ENCODE data around the gene SEMA6B. TPM values are rescaled to one million over a fixed set of nuclear protein-coding genes. Genes with fewer than 3 reads are reported as not detected.
"Not testable (repeated sequence)": the region's sequence is repeated elsewhere in the genome, so short reads cannot be mapped to it uniquely, and the experiment has no call there.

The SEMA6B gene, protein sequence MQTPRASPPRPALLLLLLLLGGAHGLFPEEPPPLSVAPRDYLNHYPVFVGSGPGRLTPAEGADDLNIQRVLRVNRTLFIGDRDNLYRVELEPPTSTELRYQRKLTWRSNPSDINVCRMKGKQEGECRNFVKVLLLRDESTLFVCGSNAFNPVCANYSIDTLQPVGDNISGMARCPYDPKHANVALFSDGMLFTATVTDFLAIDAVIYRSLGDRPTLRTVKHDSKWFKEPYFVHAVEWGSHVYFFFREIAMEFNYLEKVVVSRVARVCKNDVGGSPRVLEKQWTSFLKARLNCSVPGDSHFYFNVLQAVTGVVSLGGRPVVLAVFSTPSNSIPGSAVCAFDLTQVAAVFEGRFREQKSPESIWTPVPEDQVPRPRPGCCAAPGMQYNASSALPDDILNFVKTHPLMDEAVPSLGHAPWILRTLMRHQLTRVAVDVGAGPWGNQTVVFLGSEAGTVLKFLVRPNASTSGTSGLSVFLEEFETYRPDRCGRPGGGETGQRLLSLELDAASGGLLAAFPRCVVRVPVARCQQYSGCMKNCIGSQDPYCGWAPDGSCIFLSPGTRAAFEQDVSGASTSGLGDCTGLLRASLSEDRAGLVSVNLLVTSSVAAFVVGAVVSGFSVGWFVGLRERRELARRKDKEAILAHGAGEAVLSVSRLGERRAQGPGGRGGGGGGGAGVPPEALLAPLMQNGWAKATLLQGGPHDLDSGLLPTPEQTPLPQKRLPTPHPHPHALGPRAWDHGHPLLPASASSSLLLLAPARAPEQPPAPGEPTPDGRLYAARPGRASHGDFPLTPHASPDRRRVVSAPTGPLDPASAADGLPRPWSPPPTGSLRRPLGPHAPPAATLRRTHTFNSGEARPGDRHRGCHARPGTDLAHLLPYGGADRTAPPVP
- 10 to 100 TPM in 11 of 12 donors, not detected in 1; 22.4 to 71.3 (median 41.1) TPM for polyA plus RNA-seq (ENCODE audit: insufficient read length in 12 of 12)
- long read RNA-seq, donor 1, partial matches to known transcripts, result 0 of 11 reads
- long read RNA-seq, donor 1, other reads (novel, unspliced or antisense), result 11 of 11 reads
- long read RNA-seq, donor 2, partial matches to known transcripts, result 6 of 6 reads
- long read RNA-seq, donor 2, other reads (novel, unspliced or antisense), result 0 of 6 reads
- long read RNA-seq, donor 3, result 0 reads
- long read RNA-seq, donor 4, result 0 reads
- long read RNA-seq, donor 5, partial matches to known transcripts, result 5 of 14 reads
- long read RNA-seq, donor 5, other reads (novel, unspliced or antisense), result 7 of 14 reads
- long read RNA-seq, donor 6, result 0 reads
- long read RNA-seq, donor 7, partial matches to known transcripts, result 5 of 5 reads
- long read RNA-seq, donor 7, other reads (novel, unspliced or antisense), result 0 of 5 reads
- long read RNA-seq, donor 8, partial matches to known transcripts, result 5 of 5 reads
- long read RNA-seq, donor 8, other reads (novel, unspliced or antisense), result 0 of 5 reads
- long read RNA-seq, donor 9, partial matches to known transcripts, result 0 of 1 reads
- long read RNA-seq, donor 9, other reads (novel, unspliced or antisense), result 0 of 1 reads
- long read RNA-seq, donor 10, partial matches to known transcripts, result 0 of 6 reads
- long read RNA-seq, donor 10, other reads (novel, unspliced or antisense), result 6 of 6 reads
- long read RNA-seq, donor 11, partial matches to known transcripts, result 0 of 5 reads
- long read RNA-seq, donor 11, other reads (novel, unspliced or antisense), result 5 of 5 reads

DNA sequence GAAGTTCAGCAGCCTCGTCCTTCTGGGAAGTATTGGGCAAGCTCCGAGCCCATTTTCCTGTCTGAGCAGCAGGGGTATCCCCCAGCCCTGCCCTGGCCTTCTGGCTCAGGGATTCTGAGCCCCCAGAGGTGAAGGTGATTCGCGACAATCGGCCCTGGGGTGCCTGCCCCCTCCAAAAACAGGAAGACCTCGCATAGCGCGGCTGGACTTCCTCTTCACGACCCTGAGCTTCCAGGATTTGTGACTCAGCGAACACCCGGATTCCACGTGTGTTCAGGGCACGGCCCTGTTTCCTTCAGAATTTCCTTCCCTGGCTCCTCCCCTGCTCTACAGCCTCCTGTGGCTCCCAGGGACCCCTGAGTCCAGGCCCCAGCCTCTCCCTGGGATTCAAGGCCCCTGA is at the start of gene SEMA6B:
Gene SEMA6B, minus strand, starts transcription at position 116 of the 400 bp plus-strand sequence. CDS start 1,227 bp downstream, outside the sequence.
- DNase-seq, result no peak

DNA sequence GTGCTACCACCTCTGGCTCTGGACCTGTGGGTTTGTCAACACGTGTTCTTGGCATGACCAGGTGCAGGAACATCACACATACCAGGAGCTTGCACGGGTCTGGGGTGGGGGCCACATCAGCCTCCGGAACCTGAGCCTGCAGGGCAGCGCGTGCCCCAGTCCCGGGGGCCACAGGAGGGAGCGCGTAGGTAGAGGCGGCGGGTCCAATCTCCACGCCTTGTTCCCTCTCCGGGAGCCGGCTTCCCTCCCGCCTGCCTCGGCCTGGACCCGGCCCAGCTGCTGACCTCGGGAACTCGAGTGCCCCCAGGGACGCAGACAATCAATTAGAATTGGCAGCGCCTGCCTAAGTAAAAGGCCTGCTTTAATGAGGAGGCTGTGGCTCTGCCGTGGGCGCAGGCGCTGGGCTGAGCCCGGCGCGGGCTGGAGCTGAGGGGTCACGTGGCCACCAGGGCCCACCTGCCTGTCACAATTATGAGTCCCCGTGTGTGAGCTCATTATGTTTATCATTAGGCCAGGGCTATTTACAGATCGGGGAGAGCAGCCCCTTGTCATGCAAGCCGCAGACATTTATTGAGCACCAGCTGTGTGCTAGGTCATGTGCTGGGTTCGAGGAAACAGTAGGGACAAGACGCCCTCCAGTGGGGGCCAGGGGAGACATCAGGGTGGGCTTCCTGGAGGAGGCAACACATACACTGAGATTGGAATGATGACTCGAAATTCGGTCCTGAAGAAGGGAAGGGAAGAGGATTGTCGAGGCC is 47.6 kb upstream of the SEMA6B start:
- DNase-seq, result peak; percentile 66

DNA sequence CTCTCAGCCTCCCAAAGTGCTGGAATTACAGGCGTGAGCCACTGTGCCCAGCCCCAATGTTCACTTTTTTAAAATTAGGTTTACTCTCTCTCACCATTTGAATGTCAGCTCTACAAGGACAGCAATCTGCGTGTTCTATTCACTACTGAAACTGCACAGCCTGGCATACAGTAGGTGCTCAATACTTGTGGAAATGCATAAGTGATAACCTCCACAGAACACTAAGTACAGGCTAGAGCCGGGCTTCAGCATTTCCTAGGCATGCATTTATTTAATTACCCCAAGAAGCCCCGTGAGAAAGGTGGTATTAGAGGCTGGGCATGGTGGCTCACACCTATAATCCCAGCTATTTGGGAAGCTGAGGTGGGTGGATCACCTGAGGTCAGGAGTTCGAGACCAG is 46.7 kb upstream of the SEMA6B start:
- DNase-seq, result no peak

DNA sequence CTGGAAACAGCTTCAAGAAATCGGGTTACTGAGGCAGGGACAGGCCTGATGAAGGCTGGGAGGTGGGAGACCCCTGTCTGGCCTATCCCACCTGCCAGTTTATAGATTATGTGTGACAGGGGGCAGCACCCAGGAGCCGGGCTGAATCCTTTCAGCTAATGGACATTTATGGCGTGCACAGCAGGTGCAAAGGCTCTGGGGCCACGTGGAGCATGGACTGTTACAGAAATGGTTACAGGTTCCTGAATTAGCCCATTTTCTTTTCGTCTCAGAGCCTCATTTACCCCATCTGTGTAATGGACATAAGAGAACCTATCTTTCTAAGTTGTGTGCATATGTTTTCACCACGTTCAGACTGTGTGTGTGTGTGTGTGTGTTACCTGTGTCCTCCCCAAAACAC is 45.4 kb upstream of the SEMA6B start:
- DNase-seq, result no peak

DNA sequence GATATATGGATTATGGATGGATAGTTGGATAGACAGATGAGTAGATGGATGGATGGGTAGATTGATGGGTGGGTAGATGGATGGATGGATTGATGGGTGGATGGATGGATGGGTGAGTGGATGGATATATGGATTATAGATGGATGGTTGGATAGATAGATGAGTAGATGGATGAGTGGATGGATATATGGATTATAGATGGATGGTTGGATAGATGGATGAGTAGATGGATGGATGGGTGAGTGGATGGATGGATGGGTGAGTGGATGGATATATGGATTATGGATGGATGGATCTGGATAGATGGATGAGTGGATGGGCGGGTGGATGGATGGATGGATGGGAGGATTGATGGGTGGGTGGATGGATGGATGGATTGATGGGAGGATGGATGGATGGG is 43.4 kb upstream of the SEMA6B start:
- DNase-seq, result no peak

DNA sequence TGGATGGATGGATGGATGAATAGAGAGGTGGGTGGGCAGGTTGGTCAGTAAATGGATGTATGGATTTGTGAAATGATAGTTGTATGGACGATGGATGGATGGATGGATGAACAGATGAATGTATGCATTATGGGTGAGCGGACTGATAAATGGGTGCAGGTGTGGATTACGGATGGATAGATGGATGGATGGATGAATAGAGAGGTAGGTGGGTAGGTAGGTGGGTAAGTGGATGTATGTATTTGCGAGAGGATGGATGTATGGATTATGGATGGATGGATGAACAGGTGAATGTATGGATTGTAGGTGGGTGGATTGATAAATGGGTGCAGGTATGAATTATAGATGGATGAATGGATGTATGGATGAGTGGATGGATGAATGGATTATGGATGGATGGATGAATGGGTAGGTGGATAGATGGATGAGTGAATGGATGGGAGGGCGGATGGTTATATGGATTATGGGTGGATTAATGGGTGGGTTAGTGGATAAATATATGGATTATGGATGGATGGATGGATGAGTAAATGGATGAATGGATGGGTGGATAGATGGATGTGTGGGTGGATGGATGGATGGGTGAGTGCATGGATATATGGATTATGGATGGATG is 42.8 kb upstream of the SEMA6B start:
- no peak for DNase-seq

DNA sequence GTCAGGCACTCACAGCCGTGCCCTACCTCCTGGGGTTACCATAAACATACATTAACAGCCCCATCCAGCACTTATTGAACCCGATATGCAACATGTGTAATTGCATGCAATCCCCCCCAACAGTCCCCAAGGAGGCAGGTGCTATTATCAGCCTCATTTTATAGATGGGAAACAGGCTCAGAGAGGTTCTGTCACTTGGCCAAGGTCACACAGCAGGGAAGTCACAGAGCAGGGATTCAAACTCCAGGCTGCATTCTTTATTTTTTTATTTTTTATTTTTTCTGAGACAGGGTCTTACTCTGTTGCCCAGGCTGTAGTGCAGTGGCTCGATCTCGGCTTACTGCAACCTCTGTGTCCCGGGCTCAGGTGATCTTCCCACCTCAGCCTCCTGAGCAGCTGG is 41.4 kb upstream of the SEMA6B start:
- no peak for DNase-seq

DNA sequence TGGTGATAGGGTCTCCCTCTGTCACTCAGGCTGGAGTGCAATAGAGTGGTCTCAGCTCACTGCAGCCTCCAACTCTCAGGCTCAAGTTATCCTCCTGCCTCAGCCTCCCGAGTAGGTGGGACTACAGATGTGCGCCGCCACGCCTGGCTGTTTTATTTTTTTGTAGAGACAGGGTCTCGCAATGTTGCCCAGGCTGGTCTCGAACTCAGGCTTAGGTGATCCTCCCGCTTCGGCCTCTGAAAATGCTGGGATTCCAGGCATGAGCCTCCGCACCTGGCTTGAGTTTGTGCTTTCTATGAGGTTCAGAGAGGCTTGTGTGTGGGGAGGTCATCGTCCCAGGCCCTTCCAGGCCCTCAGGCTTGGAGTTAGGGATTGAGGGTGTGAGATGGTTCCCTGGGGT is 40.6 kb upstream of the SEMA6B start:
- DNase-seq, result no peak

DNA sequence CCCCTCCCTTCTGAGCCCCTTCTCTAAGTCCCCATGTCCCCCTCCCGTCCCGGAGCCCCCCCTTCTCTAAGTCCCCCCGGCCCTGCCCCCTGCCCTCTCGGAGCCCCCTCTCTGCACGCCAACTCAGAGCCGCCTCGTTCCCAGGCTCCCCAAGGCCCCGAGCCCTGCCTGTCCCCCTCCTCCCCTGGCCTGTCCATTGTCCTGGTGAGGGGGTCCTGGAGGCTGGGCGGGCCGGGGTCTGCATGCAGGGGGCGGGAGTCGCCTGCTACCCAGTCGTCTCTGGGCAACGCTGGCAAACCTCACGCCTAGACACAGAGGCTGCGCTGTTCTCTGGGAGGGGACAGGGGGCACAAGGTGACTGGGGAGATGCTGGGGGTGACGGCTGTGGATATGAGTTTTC is 39.2 kb upstream of the SEMA6B start:
- DNase-seq, result no peak

DNA sequence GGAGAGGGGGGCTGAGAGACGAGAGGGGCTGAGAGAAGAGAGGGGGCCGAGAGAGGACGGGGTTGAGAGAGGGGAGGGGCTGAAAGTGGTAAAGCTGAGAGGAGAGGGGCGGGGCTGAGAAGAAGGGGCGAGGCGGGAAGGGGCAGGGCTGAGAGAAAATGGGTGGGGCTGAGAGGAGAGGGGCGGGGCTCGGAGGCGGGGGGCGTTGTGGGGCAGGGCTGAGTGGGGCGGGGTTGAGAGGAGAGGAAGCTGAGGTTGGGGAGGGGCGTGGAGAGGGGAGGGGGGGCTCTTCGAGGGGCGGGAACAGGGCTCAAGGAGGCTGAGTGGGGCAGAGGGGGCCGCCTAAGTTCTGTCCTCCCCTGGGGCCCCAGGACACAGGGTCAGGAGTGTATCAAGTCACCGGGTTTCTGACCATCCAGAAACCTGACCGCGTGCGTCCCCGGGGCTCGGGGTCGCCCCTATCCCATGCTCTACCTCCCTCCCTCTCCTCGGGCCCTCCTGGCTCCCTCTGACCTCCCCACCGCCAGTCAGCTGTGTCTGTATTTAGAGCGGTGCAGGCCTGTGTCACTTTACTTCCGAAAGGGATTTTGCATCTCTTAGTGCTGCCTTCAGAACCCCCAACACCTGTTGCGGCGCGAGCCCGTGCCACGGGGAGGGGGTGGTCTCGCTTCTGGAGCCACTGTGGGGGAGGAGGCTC is 38.6 kb upstream of the SEMA6B start:
- no peak for DNase-seq

DNA sequence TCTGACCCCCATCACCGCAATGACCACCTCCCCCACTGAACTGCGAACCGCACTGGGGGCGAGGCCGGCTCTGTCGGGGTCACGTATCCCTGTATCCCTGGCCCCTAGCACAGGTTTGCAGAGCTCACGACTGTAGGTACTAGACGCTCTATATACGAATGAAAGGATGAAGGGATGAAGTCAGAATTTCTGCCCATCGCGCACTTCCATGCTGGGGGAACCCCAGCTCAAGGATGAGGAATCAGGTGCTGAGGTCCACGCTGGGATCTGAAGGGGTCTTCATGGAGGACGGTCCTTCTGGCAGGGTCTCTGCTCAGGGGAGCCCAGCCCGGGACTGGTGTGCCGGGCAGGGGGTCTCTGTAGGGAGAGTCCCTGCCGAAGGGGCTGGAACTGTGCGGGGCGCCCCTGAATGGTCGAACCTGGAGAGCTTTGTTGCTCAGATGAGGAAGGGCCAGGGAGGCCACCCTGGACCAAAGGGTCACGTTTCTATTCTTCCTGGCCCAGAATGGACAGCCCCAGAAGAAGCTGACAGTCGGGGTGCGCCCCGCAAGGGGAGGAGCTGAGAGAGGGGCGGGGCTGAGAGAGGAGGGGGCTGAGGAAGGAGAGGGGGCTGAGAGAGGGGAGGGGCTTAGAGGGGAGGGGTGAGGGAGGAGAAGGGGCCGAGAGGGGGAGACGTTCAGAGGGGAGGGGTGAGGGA is 37.9 kb upstream of the SEMA6B start:
- DNase-seq, result no peak

DNA sequence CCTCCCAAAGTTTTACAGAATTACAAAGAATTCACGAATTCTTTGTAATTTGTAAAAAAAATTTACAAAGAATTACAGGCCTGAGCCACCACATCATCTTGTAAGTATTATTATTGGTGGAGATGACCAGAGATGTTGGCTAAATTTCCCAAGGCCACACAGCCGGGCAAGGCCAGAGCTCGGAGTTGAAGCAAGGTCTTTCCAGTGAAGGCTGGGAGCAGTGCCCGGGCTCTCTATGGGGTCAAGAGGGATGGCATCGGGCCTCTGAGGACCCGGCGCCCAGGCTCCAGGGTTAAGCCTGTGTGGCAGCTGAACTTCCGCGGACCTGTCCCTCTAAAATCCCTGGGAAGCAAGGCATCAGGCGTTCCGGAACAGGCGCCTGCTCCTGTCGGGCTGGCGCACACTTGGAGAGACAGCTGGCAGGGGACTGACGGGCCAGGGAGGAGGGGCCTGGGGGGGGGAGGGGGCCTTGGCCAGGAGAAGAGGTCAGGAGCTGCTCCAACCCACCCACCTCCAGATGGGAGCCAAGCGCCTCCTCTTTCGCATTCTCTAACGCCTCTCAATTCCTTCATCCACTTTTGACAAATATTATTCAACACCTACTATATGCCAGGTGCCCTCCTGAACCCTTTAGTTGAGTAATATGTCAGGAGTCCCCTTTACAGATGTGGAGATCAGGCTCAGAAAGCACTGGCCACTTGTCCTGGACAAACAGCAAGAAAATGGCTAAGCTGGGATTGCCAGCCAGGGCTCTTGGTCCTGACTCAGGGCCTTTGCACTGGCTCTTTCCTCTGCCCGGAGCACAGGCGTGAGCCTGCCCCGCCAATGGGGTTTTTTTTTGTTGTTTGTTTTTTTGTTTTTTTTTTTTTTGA is 36.8 kb upstream of the SEMA6B start:
- no peak for DNase-seq

DNA sequence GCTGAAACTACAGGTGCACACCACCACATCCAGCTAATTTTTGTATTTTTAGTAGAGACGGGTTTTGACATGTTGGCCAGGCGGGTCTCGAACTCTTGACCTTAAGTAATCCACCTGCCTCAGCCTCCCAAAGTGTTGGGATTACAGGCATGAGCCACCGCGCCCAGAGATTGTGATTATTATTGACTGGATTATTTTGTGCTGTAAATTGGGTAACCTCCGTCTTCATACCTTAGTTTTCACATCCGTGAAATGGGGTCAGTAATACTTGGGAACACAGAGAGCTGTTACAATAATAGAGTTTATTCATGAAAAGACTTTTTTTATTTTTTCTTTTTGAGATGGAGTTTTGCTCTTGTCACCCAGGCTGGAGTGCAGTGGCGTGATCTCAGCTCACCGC is 35.7 kb upstream of the SEMA6B start:
- DNase-seq, result not testable (repeated sequence)

DNA sequence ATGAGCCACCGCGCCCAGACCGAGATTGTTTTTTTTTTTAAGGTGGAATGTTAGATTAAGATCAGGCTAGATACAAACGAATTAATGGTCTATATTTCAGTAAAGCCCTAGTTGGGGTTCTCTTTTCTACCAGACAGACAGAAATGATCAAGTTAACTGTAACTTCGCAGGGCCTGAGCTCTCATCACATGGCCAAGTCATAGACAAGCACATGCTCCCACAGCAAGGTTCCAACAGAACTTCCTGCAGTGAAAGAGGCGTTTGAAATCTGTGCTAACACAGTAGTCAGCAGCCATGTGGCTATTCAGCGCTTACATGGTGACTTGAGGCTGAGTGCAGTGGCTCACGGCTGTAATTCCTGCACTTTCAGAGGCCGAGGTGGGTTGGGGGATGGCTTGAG is 34.7 kb upstream of the SEMA6B start:
- no peak for DNase-seq

DNA sequence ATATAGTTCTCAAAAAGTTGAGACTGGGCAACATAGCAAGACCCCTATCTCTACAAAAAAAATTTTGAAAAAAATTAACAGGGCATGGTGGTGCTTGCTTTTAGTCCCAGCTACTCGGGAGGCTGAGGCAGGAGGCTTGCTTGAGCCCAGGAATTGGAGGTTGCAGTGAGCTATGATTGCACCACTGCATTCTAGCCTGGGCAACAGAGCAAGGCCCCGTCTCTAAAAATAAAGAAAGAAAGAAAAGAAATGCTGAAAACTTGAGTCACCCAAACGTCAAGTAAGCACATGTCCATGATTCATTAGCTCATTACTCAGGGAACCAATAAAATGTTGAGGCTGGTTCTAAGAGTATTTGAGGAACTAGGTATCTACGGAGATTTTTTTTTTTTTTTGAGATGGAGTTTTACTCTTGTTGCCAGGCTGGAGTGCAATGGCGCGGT is 33.9 kb upstream of the SEMA6B start:
- DNase-seq, result no peak

DNA sequence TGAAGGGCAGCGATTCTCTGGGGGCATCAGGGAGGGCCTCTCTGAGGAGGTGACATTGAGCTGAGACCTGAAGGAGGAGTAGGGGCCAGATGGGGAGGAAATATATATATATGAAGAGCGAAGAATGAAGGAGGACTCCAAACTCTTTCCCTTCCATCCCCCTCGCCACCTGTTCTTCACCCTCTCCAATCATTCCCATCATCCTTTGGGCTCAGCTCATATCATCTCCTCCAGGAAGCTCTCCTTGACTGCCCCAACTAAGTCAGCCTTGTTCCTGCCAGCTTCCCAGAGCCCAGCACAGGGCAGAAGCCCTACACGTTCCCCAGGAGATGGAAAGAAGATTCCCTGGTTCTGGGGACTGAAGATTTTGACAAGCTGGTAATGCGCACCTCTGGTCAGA is 33.0 kb upstream of the SEMA6B start:
- no peak for DNase-seq

DNA sequence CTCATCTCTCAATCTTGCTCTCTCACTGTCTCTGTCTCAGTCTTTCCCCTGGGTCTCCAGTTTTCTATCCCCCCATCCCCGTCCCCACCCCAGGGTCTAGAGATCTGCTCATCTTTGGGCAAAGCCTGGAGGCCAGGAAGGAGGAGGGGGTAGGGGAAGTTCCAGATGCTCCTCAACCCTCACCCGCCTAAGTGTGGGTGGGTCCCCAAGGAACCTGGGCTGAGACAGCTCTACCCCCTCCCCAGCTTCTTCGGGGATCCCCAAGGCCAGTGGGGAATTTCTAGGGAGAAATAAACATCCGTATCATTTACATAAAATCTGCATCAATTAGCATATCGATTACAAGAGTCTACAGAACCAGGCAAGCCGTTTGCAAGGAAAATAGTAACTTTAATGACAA is 31.8 kb upstream of the SEMA6B start:
- DNase-seq, result no peak

DNA sequence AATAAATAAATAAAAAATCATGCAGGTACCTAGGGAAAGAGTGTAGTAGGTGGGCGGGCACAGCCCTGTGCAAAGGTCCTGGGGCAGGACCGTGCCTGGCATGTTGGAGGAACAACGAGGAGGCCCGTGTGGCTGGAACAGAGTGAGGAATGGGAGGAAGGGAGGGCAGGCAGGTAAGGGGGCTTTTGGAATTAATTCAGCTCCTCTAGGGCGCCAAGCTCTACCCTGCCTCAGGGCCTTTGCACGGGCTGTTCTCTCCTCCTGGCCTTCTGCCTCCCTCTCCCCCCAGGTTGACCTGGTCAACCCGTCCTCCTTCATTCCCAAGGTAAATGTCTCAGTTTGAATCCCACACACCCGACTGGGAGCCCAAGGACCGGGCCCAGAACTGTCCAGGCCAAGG is 31.1 kb upstream of the SEMA6B start:
- no peak for DNase-seq

All from muscle of arm (tissue), 14 donors.